HEK293T (cell line): ENCODE measurements around the gene CD82.

Source experiments
- L3MBTL2 ChIP-seq: fragments of 450-650 bp; conservative IDR thresholded peaks from 2 replicates; pipeline ENCODE4 v1.6.1; 2016; ENCODE audit warnings: mild to moderate bottlenecking
- NFRKB ChIP-seq: fragments of 450-650 bp; IDR thresholded peaks from 2 replicates; pipeline ENCODE4 v1.6.1; 2016; ENCODE audit warnings: mild to moderate bottlenecking, moderate library complexity

- TF ChIP-seq L3MBTL2 (no peak), NFRKB (no peak)
These were observed 32.7 kb upstream of the CD82 start for GRCh38 chr11:44532809-44533208.
